H9 (cell line): Measurements from ENCODE around the gene ADAMTSL3. TPM values are rescaled to one million over a fixed set of nuclear protein-coding genes. Genes with fewer than 3 reads are reported as not detected.

Experiments
- DNase-seq: peaks from one replicate; pipeline ENCODE4 v3.0.0-alpha.2; 2017
- H2AFZ ChIP-seq: one replicate; pipeline ENCODE4 v1.6.1; 2013; ENCODE audit warnings: mild to moderate bottlenecking, low read length, control low read depth, moderate library complexity
- H2AK5ac ChIP-seq: 2 replicates; pipeline ENCODE4 v1.6.1; 2013; ENCODE audit warnings: low read length, control low read depth, mixed read lengths; ENCODE audit not compliant: insufficient read length
- H2BK120ac ChIP-seq: one replicate; pipeline ENCODE4 v1.6.1; 2013; ENCODE audit warnings: low read depth, mild to moderate bottlenecking, low read length, control low read depth, inconsistent platforms; ENCODE audit not compliant: poor library complexity, severe bottlenecking
- H2BK12ac ChIP-seq: 2 replicates; pipeline ENCODE4 v1.6.1; 2013; ENCODE audit warnings: low read length, control low read depth, mixed read lengths, low read depth; ENCODE audit not compliant: insufficient read length
- H2BK15ac ChIP-seq: 2 replicates; pipeline ENCODE4 v1.6.1; 2013; ENCODE audit warnings: low read depth, low read length, control low read depth
- H2BK20ac ChIP-seq: one replicate; pipeline ENCODE4 v1.6.1; 2013; ENCODE audit warnings: low read depth, mild to moderate bottlenecking, low read length, control low read depth, inconsistent platforms; ENCODE audit not compliant: poor library complexity, severe bottlenecking
- H2BK5ac ChIP-seq: 2 replicates; pipeline ENCODE4 v1.6.1; 2013; ENCODE audit warnings: low read length, control low read depth, mixed read lengths; ENCODE audit not compliant: insufficient read length
- H3K14ac ChIP-seq: 2 replicates; pipeline ENCODE4 v1.6.1; 2013; ENCODE audit warnings: low read length, control low read depth; ENCODE audit not compliant: insufficient read depth
- H3K18ac ChIP-seq: 2 replicates; pipeline ENCODE4 v1.6.1; 2013; ENCODE audit warnings: low read depth, mild to moderate bottlenecking, mixed read lengths, low read length, control low read depth; ENCODE audit not compliant: insufficient read length
- H3K23ac ChIP-seq: 2 replicates; pipeline ENCODE4 v1.6.1; 2013; ENCODE audit warnings: low read length, control low read depth, mixed read lengths, low read depth; ENCODE audit not compliant: insufficient read length
- H3K23me2 ChIP-seq: 2 replicates; pipeline ENCODE4 v1.6.1; 2013; ENCODE audit warnings: low read depth, mild to moderate bottlenecking, mixed read lengths, low read length, control low read depth; ENCODE audit not compliant: insufficient read length, poor library complexity, severe bottlenecking
- H3K27ac ChIP-seq: 2 replicates; pipeline ENCODE4 v1.5.1; 2013; ENCODE audit warnings: low read length, control low read depth, mixed read lengths, low read depth; ENCODE audit not compliant: insufficient read length
- H3K27me3 ChIP-seq: 2 replicates; pipeline ENCODE4 v1.6.1; 2013; ENCODE audit warnings: low read length, control low read depth, inconsistent platforms; ENCODE audit not compliant: insufficient read depth
- H3K4ac ChIP-seq: 2 replicates; pipeline ENCODE4 v1.6.1; 2013; ENCODE audit warnings: low read depth, mild to moderate bottlenecking, control low read depth, inconsistent platforms, low read length, moderate library complexity
- H3K4me1 ChIP-seq: 2 replicates; pipeline ENCODE4 v1.6.1; 2013; ENCODE audit warnings: low read length, control low read depth, inconsistent platforms; ENCODE audit not compliant: insufficient read depth
- H3K4me2 ChIP-seq: 2 replicates; pipeline ENCODE4 v1.6.1; 2013; ENCODE audit warnings: low read length, control low read depth, mixed read lengths; ENCODE audit not compliant: insufficient read length, insufficient read depth
- H3K56ac ChIP-seq: 2 replicates; pipeline ENCODE4 v1.6.1; 2013; ENCODE audit warnings: low read depth, mild to moderate bottlenecking, mixed read lengths, low read length, control low read depth; ENCODE audit not compliant: insufficient read length
- H3K79me1 ChIP-seq: 2 replicates; pipeline ENCODE4 v1.6.1; 2013; ENCODE audit warnings: low read depth, mild to moderate bottlenecking, moderate library complexity, low read length, control low read depth, inconsistent platforms; ENCODE audit not compliant: insufficient read depth, poor library complexity, severe bottlenecking
- H3K79me2 ChIP-seq: 2 replicates; pipeline ENCODE4 v1.6.1; 2013; ENCODE audit warnings: low read length, control low read depth, inconsistent platforms; ENCODE audit not compliant: insufficient read depth
- H3K9ac ChIP-seq: 2 replicates; pipeline ENCODE4 v1.6.1; 2013; ENCODE audit warnings: low read length, control low read depth, mixed read lengths; ENCODE audit not compliant: insufficient read length; ENCODE audit errors: extremely low read depth
- H3K9me3 ChIP-seq: one replicate; pipeline ENCODE4 v1.6.1; 2013; ENCODE audit warnings: low read depth, low read length, inconsistent platforms; ENCODE audit not compliant: control insufficient read depth
- H3T11ph ChIP-seq: one replicate; pipeline ENCODE4 v1.6.1; 2013; ENCODE audit warnings: mild to moderate bottlenecking, low read length, control low read depth, inconsistent platforms
- H4K20me1 ChIP-seq: one replicate; pipeline ENCODE4 v1.6.1; 2013; ENCODE audit not compliant: control insufficient read depth, insufficient read length, insufficient read depth
- H4K5ac ChIP-seq: 2 replicates; pipeline ENCODE4 v1.6.1; 2013; ENCODE audit warnings: low read depth, mild to moderate bottlenecking, mixed read lengths, low read length, control low read depth; ENCODE audit not compliant: insufficient read length
- H4K8ac ChIP-seq: replicated peaks from 2 replicates; pipeline ENCODE4 v1.6.1; 2013; ENCODE audit warnings: low read length, control low read depth, mixed read lengths, low read depth; ENCODE audit not compliant: insufficient read length
- H4K91ac ChIP-seq: 2 replicates; pipeline ENCODE4 v1.6.1; 2013; ENCODE audit warnings: low read depth, mild to moderate bottlenecking, moderate library complexity, mixed read lengths, low read length, control low read depth; ENCODE audit not compliant: insufficient read length
- H3K27ac Mint-ChIP-seq, 3 experiments: 2 replicates in 2 of 3; 3 replicates in 1 of 3; pipeline ENCODE4 v1.8.0; 2020 to 2021; ENCODE audit warnings: mixed read lengths in 3 of 3, mild to moderate bottlenecking in 1 of 3, moderate library complexity in 1 of 3
- H3K27me3 Mint-ChIP-seq: 2 replicates; pipeline ENCODE4 v1.8.0; 2021; ENCODE audit warnings: low read depth, mild to moderate bottlenecking, moderate library complexity, mixed read lengths
- H3K36me3 Mint-ChIP-seq, 3 experiments: 2 replicates in 2 of 3; 3 replicates in 1 of 3; pipeline ENCODE4 v1.8.0; 2020 to 2021; ENCODE audit warnings: low read depth in 3 of 3, mixed read lengths in 3 of 3; ENCODE audit not compliant: insufficient read depth in 1 of 3
- H3K4me1 Mint-ChIP-seq, 2 experiments: 2 replicates each; pipeline ENCODE4 v1.8.0; 2020; ENCODE audit warnings: mixed read lengths in 2 of 2
- H3K4me3 Mint-ChIP-seq, 2 experiments: 2 replicates in 1 of 2; 3 replicates in 1 of 2; pipeline ENCODE4 v1.8.0; 2020 to 2021; ENCODE audit warnings: mild to moderate bottlenecking in 2 of 2, mixed read lengths in 2 of 2, moderate library complexity in 1 of 2
- H3K9me3 Mint-ChIP-seq, 2 experiments: 2 replicates in 1 of 2; 3 replicates in 1 of 2; pipeline ENCODE4 v1.8.0; 2020; ENCODE audit warnings: mild to moderate bottlenecking in 2 of 2, mixed read lengths in 2 of 2, moderate library complexity in 1 of 2
- CTCF ChIP-seq: fragments of 200-600 bp; sonication (generic); conservative IDR thresholded peaks from 3 replicates; pipeline ENCODE4 v1.8.0; 2021; ENCODE audit warnings: antibody characterized with exemption, mild to moderate bottlenecking
- WGBS: extraction: QIAGEN DNeasy Blood & Tissue Kit; methylation state at CpG from one replicate; pipeline ENCODE4 v1.1.7; 2013; ENCODE audit warnings: missing lambda C conversion rate, low lambda C conversion rate, mixed read lengths; ENCODE audit not compliant: insufficient read length; ENCODE audit errors: extremely low coverage; 5-methylcytosine and 5-hydroxymethylcytosine counted together
- total RNA-seq: library from RNA; stranded (reverse); gene quantifications from 2 replicates; pipeline ENCODE4 v1.2.1, GENCODE V29; 2021

ADAMTSL3 gene
- total RNA-seq, 1 experiment from 2014 or later = 0.39 TPM

- no CpG with 5 or more reads among the region's 4 CpGs for WGBS
Measured at GRCh38 chr15:83892498-83892897, 238.6 kb downstream of the ADAMTSL3 start.

More at GRCh38 chr15:83892498-83892897, 238.6 kb downstream of the ADAMTSL3 start:
- Mint-ChIP-seq H3K4me1 (peaks cover 0 to 2% of the 10 kb centered on the region in 2 experiments; a peak in 2 of 4 replicates), H3K27me3 (no peaks in the 10 kb centered on the region), H3K27ac (no peak overlapping the region), H3K4me3 (no peak overlapping the region), H3K9me3 (no peaks in the 10 kb centered on the region), H3K36me3 (no peaks in the 10 kb centered on the region)
- no peak overlapping the region for H3T11ph ChIP-seq
- no peaks in the 10 kb centered on the region for H3K23me2 ChIP-seq
- H2BK20ac ChIP-seq = no peak overlapping the region
- no peak overlapping the region for H3K23ac ChIP-seq
- H3K79me2 ChIP-seq = no peaks in the 10 kb centered on the region
- no peaks in the 10 kb centered on the region for H3K79me1 ChIP-seq
- H3K4me2 ChIP-seq = no peak overlapping the region
- H2BK15ac ChIP-seq = no peak overlapping the region
- H3K14ac ChIP-seq = no peak overlapping the region
- TF ChIP-seq CTCF = no peak
- H2AFZ ChIP-seq = no peak overlapping the region
- H4K91ac ChIP-seq = no peak overlapping the region
- no peak for DNase-seq
- no peak overlapping the region for H3K56ac ChIP-seq
- H3K4me1 ChIP-seq = no peaks in the 10 kb centered on the region
- no peak overlapping the region for H2AK5ac ChIP-seq
- no peaks in the 10 kb centered on the region for H4K20me1 ChIP-seq
- H3K27me3 ChIP-seq = no peaks in the 10 kb centered on the region
- H2BK5ac ChIP-seq = no peak overlapping the region
- no peak overlapping the region for H3K9ac ChIP-seq
- H2BK12ac ChIP-seq = no peak overlapping the region
- H4K8ac ChIP-seq = no peak overlapping the region
- H4K5ac ChIP-seq = no peak overlapping the region
- H3K18ac ChIP-seq = no peak overlapping the region
- no peak overlapping the region for H3K4ac ChIP-seq
- H3K27ac ChIP-seq = no peak overlapping the region
- no peak overlapping the region for H2BK120ac ChIP-seq
- H3K9me3 ChIP-seq = no peaks in the 10 kb centered on the region
